Stimulated activated CD4-positive, alpha-beta T cell treated with anti-CD3 and anti-CD28 coated beads, Interleukin-15, amount 100 ng/mL, for 24 hours (primary cell): Measurements from ENCODE around the gene UST.
A peak's percentile ranks its signal among the peaks of the same experiment; 100 is the strongest.

Experiments used
- DNase-seq: peaks from one replicate; pipeline ENCODE4 v3.0.0-alpha.2; 2020

UST gene

DNA sequence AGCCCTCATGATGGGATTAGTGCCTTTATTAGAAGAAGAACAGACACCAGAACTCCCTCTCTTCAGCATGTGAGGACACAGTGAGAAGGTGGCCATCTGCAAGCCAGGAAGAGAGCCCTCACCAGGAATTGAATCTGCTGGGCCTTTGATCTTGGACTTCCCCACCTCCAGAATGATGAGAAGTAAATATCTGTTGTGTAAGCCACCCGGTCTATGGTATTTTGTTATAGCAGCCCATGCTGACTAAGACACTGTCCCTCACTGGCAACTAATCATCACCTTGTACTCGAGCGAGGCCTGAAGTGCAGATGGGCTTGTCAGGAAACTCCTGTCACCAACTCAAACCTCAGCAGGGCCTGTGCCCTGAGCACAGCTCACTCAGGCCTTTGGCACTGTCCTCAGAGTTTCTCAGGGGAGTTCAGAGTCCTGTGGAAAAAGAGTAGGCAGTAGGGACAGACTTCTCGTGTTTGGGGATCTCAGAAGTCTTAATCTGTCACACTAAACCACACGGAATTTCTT lies 62.0 kb downstream of the UST start:
- no peak for DNase-seq

DNA sequence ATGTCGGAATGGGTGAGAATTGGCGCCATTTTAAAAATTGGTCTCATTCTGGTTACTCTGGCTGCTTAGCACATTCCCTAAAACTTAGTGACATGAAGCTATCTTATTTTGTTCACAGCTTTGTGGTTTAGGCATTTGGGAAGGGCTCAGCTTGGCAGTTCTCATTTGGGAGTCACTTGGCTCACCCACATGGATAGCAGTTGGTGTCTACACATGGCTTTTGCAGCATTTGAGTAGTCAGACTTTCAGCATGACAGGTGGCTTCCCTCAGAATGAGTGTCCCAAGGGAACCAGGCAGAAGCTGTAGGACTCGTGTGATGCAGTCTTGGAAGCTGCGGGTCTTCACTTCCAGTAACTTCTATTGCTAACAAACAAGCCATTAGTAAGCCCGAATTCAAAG lies 64.6 kb downstream of the UST start:
- no peak for DNase-seq

GRCh38 chr6:148814082-148814790 lies 67.4 kb downstream of the UST start:
- no peak for DNase-seq

DNA sequence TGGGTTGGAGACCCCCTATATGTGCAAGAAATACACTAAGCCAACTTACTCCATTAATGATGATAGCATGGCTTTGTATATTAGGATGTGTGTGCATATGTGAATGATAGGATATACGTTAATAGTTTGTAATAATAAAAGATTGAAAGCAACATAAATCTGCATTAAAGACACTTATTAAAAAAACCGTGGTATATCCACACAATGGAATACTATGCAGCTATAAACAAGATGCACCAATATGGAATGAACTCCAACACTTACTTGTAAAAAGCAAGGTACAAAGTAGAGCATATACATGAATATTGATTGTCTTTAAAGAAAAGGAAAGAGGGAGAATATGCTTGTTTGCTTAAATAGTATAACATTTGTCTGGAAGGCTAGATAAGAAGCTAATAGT lies 68.0 kb downstream of the UST start:
- DNase-seq: no peak

GRCh38 chr6:148816117-148816516 lies 69.3 kb downstream of the UST start:
- no peak for DNase-seq

DNA sequence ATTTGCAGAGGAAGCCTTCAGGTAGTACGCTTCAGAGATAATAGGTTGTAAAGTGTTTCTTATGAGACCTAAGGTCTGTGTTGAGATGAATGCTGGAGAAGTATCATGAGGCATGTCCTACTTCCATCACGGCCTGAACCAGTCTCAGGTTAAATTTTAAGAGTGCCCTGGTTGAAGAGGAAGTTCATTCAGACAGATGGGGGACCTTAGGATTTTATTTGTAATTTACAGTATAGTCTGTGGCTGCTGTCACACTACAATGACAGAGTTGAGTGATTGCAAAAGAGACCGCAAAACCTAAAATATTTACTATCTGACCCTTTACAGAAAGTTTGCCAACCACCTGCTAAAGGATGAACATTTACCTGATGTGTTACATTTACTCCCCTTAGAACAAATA lies 70.9 kb downstream of the UST start:
- DNase-seq: no peak

- DNase-seq: no peak
Observed at GRCh38 chr6:148818939-148819575, 72.2 kb downstream of the UST start.

DNA sequence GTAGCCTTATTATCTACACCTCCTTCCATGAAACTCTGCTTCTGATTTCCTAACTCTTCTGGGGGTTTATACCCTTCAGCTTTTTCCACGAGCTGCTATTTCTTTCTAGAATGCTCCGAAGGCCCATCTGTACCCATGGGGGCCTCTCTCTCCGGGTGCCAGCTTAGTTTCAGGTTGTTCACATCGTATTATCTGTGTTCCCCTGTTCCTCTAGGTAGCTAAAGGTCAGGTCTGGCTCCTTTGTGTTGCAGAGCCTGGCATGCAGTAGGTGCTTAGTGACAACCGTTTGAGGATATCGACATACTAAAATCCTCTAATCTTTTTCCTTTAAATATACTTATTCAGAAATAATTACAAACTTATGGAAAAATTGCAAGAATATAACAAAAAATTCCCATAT lies 73.0 kb downstream of the UST start:
- DNase-seq: no peak

DNA sequence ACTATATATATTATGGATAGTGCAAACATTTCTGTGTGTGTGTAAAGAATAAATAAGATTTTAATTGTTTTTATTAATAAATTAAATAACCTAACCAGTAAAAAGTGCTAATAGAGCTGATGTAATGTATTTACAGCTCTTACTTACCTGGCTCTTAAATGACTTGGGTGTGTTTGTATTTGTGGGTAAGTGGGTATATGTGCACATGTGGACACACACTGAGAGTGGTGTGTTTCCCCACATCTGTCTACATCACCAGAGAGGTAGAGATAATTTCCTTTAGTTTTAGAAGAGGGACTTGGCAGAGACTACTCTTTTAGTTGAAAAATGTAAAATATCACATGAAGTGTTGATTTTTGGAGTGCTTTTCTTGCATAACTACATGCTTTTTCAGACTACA lies 76.0 kb downstream of the UST start:
- no peak for DNase-seq

GRCh38 chr6:148824291-148824690 lies 77.5 kb downstream of the UST start:
- no peak for DNase-seq

GRCh38 chr6:148824960-148825359 lies 78.1 kb downstream of the UST start:
- DNase-seq: no peak

GRCh38 chr6:148825492-148825891 lies 78.7 kb downstream of the UST start:
- DNase-seq: no peak

DNA sequence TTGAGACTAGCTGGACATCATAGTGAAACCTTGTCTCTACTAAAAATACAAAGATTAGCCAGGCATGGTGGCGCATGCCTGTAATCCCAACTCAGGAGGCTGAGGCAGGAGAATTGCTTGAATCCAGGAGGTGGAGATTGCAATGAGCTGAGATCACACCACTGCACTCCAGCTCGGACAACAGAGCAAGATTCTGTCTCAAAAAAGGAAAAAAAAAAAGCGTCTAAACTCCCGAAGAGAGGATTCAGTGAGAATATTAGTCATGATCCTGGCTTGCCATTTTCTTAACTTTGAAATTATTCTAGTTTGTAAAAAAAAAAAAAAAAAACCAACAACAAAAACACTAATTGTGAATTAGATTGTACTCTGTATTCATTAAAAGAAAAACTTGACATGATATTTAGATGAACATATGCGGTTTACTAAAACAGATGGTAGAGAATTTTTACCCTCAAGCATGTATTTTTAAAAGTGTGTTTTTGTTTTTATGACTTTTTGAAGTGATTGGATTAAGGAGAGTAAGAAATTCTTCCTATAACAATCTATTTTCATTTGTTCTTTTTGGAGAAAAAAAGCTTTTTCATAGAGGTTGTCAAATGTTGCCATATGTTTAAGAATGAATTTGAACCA lies 80.7 kb downstream of the UST start:
- DNase-seq: no peak

DNA sequence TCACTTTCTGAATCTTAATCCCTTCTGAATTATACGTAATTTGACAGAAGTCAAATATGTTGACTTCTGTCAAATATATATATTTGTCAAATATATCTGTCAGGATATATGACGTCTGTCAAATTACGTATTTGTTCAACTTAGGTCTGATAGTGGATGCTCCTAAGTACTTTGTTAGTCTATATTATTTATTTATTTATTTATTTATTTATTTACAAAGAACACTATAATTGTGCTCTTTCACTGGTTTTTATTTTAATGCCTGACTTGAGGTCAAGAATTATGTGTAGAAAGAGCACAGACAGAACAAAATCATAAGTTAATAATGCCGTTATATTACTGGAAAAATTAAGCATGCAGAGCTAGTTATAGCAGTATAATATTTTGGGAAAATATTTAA lies 81.2 kb downstream of the UST start:
- no peak for DNase-seq

GRCh38 chr6:148829415-148830101 lies 82.7 kb downstream of the UST start:
- no peak for DNase-seq

- DNase-seq: no peak
Observed at GRCh38 chr6:148830614-148831013, 83.8 kb downstream of the UST start.

DNA sequence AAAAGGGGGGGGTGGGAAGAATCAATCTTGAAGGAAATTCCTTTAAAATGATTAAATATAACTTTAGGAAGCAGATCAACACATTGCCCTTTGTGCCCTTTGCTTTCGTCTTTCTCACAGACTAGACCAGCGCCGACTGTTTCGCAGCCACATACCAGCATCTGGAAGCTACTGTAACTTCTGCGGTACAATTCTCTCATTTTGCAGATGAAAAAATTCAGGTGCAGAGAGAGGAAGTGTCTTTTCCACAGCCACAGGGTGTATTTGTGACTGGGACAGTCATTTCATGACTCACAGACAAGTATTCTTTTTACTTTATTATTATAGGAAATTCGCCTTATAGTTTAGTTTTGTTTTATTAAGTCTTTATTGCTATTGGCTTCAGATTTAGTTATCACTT lies 84.2 kb downstream of the UST start:
- DNase-seq: peak; percentile 45

DNA sequence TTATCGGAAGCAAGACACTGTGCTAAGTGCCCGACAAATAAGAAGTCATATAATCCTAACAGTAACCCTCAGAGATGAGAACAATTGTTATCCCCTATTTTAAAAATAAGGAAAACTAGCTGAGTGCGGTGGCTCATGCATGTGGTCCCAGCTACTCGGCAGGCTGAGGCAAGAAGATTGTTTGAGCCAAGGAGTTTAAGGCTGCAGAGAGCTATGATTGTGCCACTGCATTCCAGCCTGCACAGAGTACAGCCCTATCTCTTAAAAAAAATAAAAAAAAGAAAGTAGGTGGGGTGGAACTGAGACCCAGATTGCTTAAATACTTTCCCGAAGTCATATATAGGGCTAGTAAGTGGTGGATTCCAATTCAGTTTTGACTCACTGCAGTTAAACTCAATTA lies 84.7 kb downstream of the UST start:
- DNase-seq: no peak

- DNase-seq: peak; percentile 61
Observed at GRCh38 chr6:148835920-148836441, 89.2 kb downstream of the UST start.

- no peak for DNase-seq
Observed at GRCh38 chr6:148836751-148837150, 89.9 kb downstream of the UST start.

DNA sequence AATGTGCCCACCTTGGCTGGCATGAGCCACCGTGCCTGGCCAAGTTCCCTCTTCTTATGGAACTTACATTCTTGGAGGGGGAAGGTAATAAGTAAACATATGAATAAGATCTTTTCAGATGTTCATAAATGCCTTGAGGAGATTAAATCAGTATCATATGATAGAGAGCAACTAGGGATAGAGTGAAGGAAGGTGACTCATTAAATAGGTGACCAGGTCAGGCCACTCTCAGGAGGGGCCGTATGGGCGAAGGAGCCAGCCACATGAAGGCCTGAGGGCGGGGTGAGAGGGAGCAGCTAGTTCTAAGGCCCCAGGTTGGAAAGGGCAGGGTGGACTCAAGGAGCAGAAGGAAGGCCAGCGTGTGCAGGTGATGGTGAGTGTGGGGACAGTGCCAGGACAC lies 91.1 kb downstream of the UST start:
- no peak for DNase-seq

- no peak for DNase-seq
Observed at GRCh38 chr6:148839044-148839443, 92.2 kb downstream of the UST start.

- no peak for DNase-seq
Observed at GRCh38 chr6:148840256-148840655, 93.4 kb downstream of the UST start.
